Liver (tissue), 9 donors: ENCODE measurements around the gene ELP5. TPM values are rescaled to one million over a fixed set of nuclear protein-coding genes. Genes with fewer than 3 reads are reported as not detected.

Experiments
- DNase-seq: peaks from one replicate; pipeline ENCODE4 v3.0.0-alpha.2; 2017; ENCODE audit warnings: low spot score
- H3K27ac ChIP-seq, 2 donors: one replicate each; pipeline ENCODE4 v1.7.0; 2013; ENCODE audit warnings: inconsistent platforms in 2 of 2, low read length in 2 of 2, control low read depth in 1 of 2, low read depth in 1 of 2, mild to moderate bottlenecking in 1 of 2
- H3K27me3 ChIP-seq, 4 donors: one replicate each; pipeline versions ENCODE4 v1.6.1 to v1.7.0; 2013; ENCODE audit warnings: low read length in 3 of 4, inconsistent platforms in 1 of 4, mild to moderate bottlenecking in 1 of 4, moderate library complexity in 1 of 4; ENCODE audit not compliant: control insufficient read depth in 4 of 4, insufficient read depth in 4 of 4
- H3K36me3 ChIP-seq, 4 donors: one replicate each; pipeline versions ENCODE4 v1.6.1 to v1.7.0; 2013; ENCODE audit warnings: low read length in 3 of 4, mild to moderate bottlenecking in 3 of 4, low read depth in 1 of 4, moderate library complexity in 1 of 4; ENCODE audit not compliant: control insufficient read depth in 4 of 4, insufficient read depth in 3 of 4
- H3K4me1 ChIP-seq, 4 donors: one replicate each; pipeline versions ENCODE4 v1.6.1 to v1.7.0; 2013; ENCODE audit warnings: low read length in 3 of 4, mild to moderate bottlenecking in 3 of 4, moderate library complexity in 1 of 4; ENCODE audit not compliant: control insufficient read depth in 4 of 4, insufficient read depth in 4 of 4
- H3K4me3 ChIP-seq, 3 donors: one replicate each; pipeline versions ENCODE4 v1.6.1 to v1.7.0; 2013; ENCODE audit warnings: low read length in 3 of 3, control low read depth in 1 of 3, low read depth in 1 of 3, mild to moderate bottlenecking in 1 of 3
- H3K9ac ChIP-seq, 2 donors: one replicate each; pipeline ENCODE4 v1.7.0; 2013; ENCODE audit warnings: low read length in 2 of 2, mild to moderate bottlenecking in 2 of 2, moderate library complexity in 2 of 2, control low read depth in 1 of 2, low read depth in 1 of 2
- H3K9me3 ChIP-seq, 4 donors: one replicate each; pipeline versions ENCODE4 v1.6.1 to v1.7.0; 2013; ENCODE audit warnings: low read length in 3 of 4; ENCODE audit not compliant: control insufficient read depth in 4 of 4
- EGR1 ChIP-seq, 2 donors: IDR thresholded peaks; 2 replicates each; pipeline ENCODE4 v1.6.1; 2016 to 2018; ENCODE audit warnings: antibody characterized with exemption in 2 of 2, low read depth in 2 of 2
- FOXA1 ChIP-seq: IDR thresholded peaks from 2 replicates; pipeline ENCODE4 v1.6.1; 2016; ENCODE audit warnings: antibody characterized with exemption
- FOXA2 ChIP-seq: IDR thresholded peaks from 2 replicates; pipeline ENCODE4 v1.6.1; 2016; ENCODE audit warnings: antibody characterized with exemption
- GABPA ChIP-seq, 2 donors: IDR thresholded peaks in 1 of 2; conservative IDR thresholded peaks in 1 of 2; 2 replicates each; pipeline ENCODE4 v1.6.1; 2016; ENCODE audit warnings: antibody characterized with exemption in 2 of 2, mild to moderate bottlenecking in 1 of 2, moderate library complexity in 1 of 2
- HNF4A ChIP-seq, 2 donors: conservative IDR thresholded peaks; 2 replicates each; pipeline ENCODE4 v1.6.1; 2016; ENCODE audit warnings: antibody characterized with exemption in 2 of 2, mild to moderate bottlenecking in 2 of 2
- HNF4G ChIP-seq: IDR thresholded peaks from 2 replicates; pipeline ENCODE4 v1.6.1; 2016; ENCODE audit warnings: antibody characterized with exemption
- JUND ChIP-seq, 2 donors: IDR thresholded peaks; 2 replicates each; pipeline ENCODE4 v1.6.1; 2016; ENCODE audit warnings: antibody characterized with exemption in 2 of 2
- MAX ChIP-seq: IDR thresholded peaks from 2 replicates; pipeline ENCODE4 v1.6.1; 2016; ENCODE audit warnings: antibody characterized with exemption
- NR2F2 ChIP-seq: IDR thresholded peaks from 2 replicates; pipeline ENCODE4 v1.6.1; 2016; ENCODE audit warnings: antibody characterized with exemption
- RAD21 ChIP-seq, 2 donors: IDR thresholded peaks; 2 replicates each; pipeline ENCODE4 v1.6.1; 2016; ENCODE audit warnings: antibody characterized with exemption in 2 of 2, mild to moderate bottlenecking in 2 of 2
- RXRA ChIP-seq, 2 donors: IDR thresholded peaks; 2 replicates each; pipeline ENCODE4 v1.6.1; 2017 to 2018; ENCODE audit warnings: antibody characterized with exemption in 2 of 2, mild to moderate bottlenecking in 1 of 2
- SP1 ChIP-seq: IDR thresholded peaks from 2 replicates; pipeline ENCODE4 v1.6.1; 2018; ENCODE audit warnings: antibody characterized with exemption, mild to moderate bottlenecking
- TAF1 ChIP-seq: conservative IDR thresholded peaks from 2 replicates; pipeline ENCODE4 v1.6.1; 2016; ENCODE audit warnings: antibody characterized with exemption, mild to moderate bottlenecking
- YY1 ChIP-seq: IDR thresholded peaks from 2 replicates; pipeline ENCODE4 v1.6.1; 2016; ENCODE audit warnings: antibody characterized with exemption, mild to moderate bottlenecking
- ZBTB33 ChIP-seq: IDR thresholded peaks from 2 replicates; pipeline ENCODE4 v1.6.1; 2016; ENCODE audit warnings: antibody characterized with exemption
- WGBS: extraction: QIAGEN DNeasy Blood & Tissue Kit; methylation state at CpG from one replicate; pipeline ENCODE4 v1.1.7; 2013; 5-methylcytosine and 5-hydroxymethylcytosine counted together
- polyA plus RNA-seq, 2 donors: library from polyadenylated mRNA; stranded (reverse) in 1 of 2; unstranded in 1 of 2; fragments of 200-250 nt in 1 of 2; fragments of >200 nt in 1 of 2; fragmentation: Nextera tagmentation in 1 of 2; extraction: Ambion mirVana in 1 of 2; gene quantifications; one replicate each; pipeline versions ENCODE4 v1.2.1 to v1.2.3, GENCODE V29; 2013 to 2015
- total RNA-seq, 2 donors: library from RNA; depleted of rRNA; stranded (reverse); fragments of >200 nt; gene quantifications; one replicate each; pipeline ENCODE4 v1.2.3, GENCODE V29; 2014
- TF ChIP-seq, protein P1 (sequence below): IDR thresholded peaks from 2 replicates; pipeline ENCODE4 v1.6.1; 2016; ENCODE audit warnings: antibody characterized with exemption, mild to moderate bottlenecking
- TF ChIP-seq, protein P2 (sequence below): fragments of 150-350 bp; IDR thresholded peaks from 2 replicates; pipeline ENCODE4 v1.5.1; 2017; ENCODE audit warnings: improper control_type of control experiment, low read depth, low read length; ENCODE audit not compliant: missing input control
- donor health status: healthy.
- donor health status: healthy.
- donor health status: healthy.
- donor health status: healthy.
- donor health status: healthy.

The ELP5 gene
- total and polyA plus RNA-seq, 4 donors: 19.3 to 38.4 (median 26.6) TPM

GRCh38 chr17:7283471-7284216, 31.6 kb downstream of the ELP5 start:
- Histone ChIP-seq H3K27me3 (no peaks in the 10 kb centered on the region), H3K4me1 (peaks cover 9 to 19% (median 13%) of the 10 kb centered on the region in 4 donors), H3K9me3 (no peaks in the 10 kb centered on the region), H3K27ac (no peak overlapping the region), H3K4me3 (no peak overlapping the region), H3K9ac (no peak overlapping the region), H3K36me3 (no peaks in the 10 kb centered on the region)
- DNase-seq: no peak
- TF ChIP-seq GABPA (IDR thresholded peaks at IDR 0.05 in 1 of 2, conservative IDR thresholded peaks at IDR 0.05 in 1 of 2) (no peak), YY1 (no peak), HNF4A (conservative IDR thresholded peaks at IDR 0.05) (no peak), MAX (no peak), HNF4G (no peak), EGR1 (IDR thresholded peaks at IDR 0.05; ENCODE audit: low read depth in 2 of 2) (no peak), RAD21 (IDR thresholded peaks at IDR 0.05) (no peak), JUND (IDR thresholded peaks at IDR 0.05) (no peak), NR2F2 (no peak), SP1 (no peak), FOXA1 (no peak), FOXA2 (no peak), RXRA (IDR thresholded peaks at IDR 0.05) (no peak), ZBTB33 (no peak)
- TF ChIP-seq, protein P1, sequence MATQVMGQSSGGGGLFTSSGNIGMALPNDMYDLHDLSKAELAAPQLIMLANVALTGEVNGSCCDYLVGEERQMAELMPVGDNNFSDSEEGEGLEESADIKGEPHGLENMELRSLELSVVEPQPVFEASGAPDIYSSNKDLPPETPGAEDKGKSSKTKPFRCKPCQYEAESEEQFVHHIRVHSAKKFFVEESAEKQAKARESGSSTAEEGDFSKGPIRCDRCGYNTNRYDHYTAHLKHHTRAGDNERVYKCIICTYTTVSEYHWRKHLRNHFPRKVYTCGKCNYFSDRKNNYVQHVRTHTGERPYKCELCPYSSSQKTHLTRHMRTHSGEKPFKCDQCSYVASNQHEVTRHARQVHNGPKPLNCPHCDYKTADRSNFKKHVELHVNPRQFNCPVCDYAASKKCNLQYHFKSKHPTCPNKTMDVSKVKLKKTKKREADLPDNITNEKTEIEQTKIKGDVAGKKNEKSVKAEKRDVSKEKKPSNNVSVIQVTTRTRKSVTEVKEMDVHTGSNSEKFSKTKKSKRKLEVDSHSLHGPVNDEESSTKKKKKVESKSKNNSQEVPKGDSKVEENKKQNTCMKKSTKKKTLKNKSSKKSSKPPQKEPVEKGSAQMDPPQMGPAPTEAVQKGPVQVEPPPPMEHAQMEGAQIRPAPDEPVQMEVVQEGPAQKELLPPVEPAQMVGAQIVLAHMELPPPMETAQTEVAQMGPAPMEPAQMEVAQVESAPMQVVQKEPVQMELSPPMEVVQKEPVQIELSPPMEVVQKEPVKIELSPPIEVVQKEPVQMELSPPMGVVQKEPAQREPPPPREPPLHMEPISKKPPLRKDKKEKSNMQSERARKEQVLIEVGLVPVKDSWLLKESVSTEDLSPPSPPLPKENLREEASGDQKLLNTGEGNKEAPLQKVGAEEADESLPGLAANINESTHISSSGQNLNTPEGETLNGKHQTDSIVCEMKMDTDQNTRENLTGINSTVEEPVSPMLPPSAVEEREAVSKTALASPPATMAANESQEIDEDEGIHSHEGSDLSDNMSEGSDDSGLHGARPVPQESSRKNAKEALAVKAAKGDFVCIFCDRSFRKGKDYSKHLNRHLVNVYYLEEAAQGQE: no peak
- 90% methylated on average over 18 of the region's 18 CpGs for WGBS

DNA sequence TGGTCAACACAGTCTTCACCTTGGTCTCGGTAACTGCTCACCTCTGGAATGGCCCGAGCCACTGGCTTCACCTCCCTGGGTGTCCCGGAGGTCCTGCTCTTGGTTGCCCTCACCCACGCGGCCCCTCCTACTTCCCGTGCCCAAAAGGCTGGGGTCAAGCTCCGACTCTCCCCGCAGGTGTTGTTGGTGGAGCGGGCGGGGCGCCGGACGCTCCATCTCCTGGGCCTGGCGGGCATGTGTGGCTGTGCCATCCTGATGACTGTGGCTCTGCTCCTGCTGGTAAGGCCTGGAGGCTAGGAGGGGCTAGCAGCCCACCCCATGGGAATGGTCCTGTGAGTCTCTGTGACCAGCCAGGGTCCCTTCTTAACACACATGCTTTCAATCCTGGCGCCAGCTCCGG, 32.9 kb downstream of the ELP5 start:
- Histone ChIP-seq H3K9ac (no peak overlapping the region), H3K4me1 (peaks cover 9 to 19% (median 13%) of the 10 kb centered on the region in 4 donors), H3K9me3 (no peaks in the 10 kb centered on the region), H3K4me3 (no peak overlapping the region), H3K27ac (no peak overlapping the region), H3K27me3 (no peaks in the 10 kb centered on the region), H3K36me3 (no peaks in the 10 kb centered on the region)
- WGBS: 93% methylated on average over 16 of the region's 16 CpGs
- DNase-seq: no peak
- TF ChIP-seq RAD21 (IDR thresholded peaks at IDR 0.05) (no peak), EGR1 (IDR thresholded peaks at IDR 0.05; ENCODE audit: low read depth in 2 of 2) (no peak), JUND (IDR thresholded peaks at IDR 0.05) (no peak), HNF4A (conservative IDR thresholded peaks at IDR 0.05) (no peak), NR2F2 (no peak), ZBTB33 (no peak), MAX (no peak), GABPA (IDR thresholded peaks at IDR 0.05 in 1 of 2, conservative IDR thresholded peaks at IDR 0.05 in 1 of 2) (no peak), YY1 (no peak), TAF1 (no peak), HNF4G (no peak)
- TF ChIP-seq, protein P1: no peak
- TF ChIP-seq, protein P2, sequence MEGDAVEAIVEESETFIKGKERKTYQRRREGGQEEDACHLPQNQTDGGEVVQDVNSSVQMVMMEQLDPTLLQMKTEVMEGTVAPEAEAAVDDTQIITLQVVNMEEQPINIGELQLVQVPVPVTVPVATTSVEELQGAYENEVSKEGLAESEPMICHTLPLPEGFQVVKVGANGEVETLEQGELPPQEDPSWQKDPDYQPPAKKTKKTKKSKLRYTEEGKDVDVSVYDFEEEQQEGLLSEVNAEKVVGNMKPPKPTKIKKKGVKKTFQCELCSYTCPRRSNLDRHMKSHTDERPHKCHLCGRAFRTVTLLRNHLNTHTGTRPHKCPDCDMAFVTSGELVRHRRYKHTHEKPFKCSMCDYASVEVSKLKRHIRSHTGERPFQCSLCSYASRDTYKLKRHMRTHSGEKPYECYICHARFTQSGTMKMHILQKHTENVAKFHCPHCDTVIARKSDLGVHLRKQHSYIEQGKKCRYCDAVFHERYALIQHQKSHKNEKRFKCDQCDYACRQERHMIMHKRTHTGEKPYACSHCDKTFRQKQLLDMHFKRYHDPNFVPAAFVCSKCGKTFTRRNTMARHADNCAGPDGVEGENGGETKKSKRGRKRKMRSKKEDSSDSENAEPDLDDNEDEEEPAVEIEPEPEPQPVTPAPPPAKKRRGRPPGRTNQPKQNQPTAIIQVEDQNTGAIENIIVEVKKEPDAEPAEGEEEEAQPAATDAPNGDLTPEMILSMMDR: no peak
